HG02798 (cell line): ENCODE data around the gene TTF2.
"Not testable (repeated sequence)": the region's sequence is repeated elsewhere in the genome, so short reads cannot be mapped to it uniquely, and the experiment has no call there.

ENCODE experiments used
- ATAC-seq: cut with Tn5 transposase; IDR thresholded peaks from one replicate; pipeline ENCODE4 v1.9.1; 2021; ENCODE audit warnings: mild to moderate bottlenecking; ENCODE audit not compliant: unreplicated experiment, poor library complexity

The TTF2 gene

GRCh38 chr1:117116784-117117130 is 56.6 kb downstream of the TTF2 start:
- ATAC-seq = no peak

- no peak for ATAC-seq
Measured at GRCh38 chr1:117117697-117118096, 57.6 kb downstream of the TTF2 start.

GRCh38 chr1:117118137-117118536 is 58.0 kb downstream of the TTF2 start:
- no peak for ATAC-seq

- not testable (repeated sequence) for ATAC-seq
Measured at GRCh38 chr1:117119144-117119543, 59.0 kb downstream of the TTF2 start.

- no peak for ATAC-seq
Measured at GRCh38 chr1:117120774-117121588, 60.9 kb downstream of the TTF2 start.

GRCh38 chr1:117121589-117122329 is 61.6 kb downstream of the TTF2 start, which contains the start of gene TRIM45:
Gene TRIM45, minus strand, starts transcription at chr1:117121749. Its CDS starts 548 bp downstream, at chr1:117121201.
- ATAC-seq = peak; percentile 93

- ATAC-seq = no peak
Measured at GRCh38 chr1:117122330-117123025, 62.4 kb downstream of the TTF2 start.

- no peak for ATAC-seq
Measured at GRCh38 chr1:117123274-117123673, 63.1 kb downstream of the TTF2 start.

GRCh38 chr1:117124661-117125060 is 64.5 kb downstream of the TTF2 start:
- ATAC-seq = no peak

- ATAC-seq = no peak
Measured at GRCh38 chr1:117127795-117128194, 67.7 kb downstream of the TTF2 start.

- ATAC-seq = no peak
Measured at GRCh38 chr1:117128323-117129079, 68.4 kb downstream of the TTF2 start.

- ATAC-seq = no peak
Measured at GRCh38 chr1:117130526-117130925, 70.4 kb downstream of the TTF2 start.

GRCh38 chr1:117135329-117135728 is 75.2 kb downstream of the TTF2 start:
- ATAC-seq = no peak

GRCh38 chr1:117136749-117137148 is 76.6 kb downstream of the TTF2 start:
- no peak for ATAC-seq

GRCh38 chr1:117137281-117137855 is 77.2 kb downstream of the TTF2 start:
- no peak for ATAC-seq

- ATAC-seq = no peak
Measured at GRCh38 chr1:117138106-117138505, 78.0 kb downstream of the TTF2 start.

- ATAC-seq = no peak
Measured at GRCh38 chr1:117138561-117138960, 78.4 kb downstream of the TTF2 start.

GRCh38 chr1:117142200-117142599 is 82.1 kb downstream of the TTF2 start:
- no peak for ATAC-seq

GRCh38 chr1:117143172-117143571 is 83.0 kb downstream of the TTF2 start:
- ATAC-seq = no peak

- no peak for ATAC-seq
Measured at GRCh38 chr1:117143871-117144270, 83.7 kb downstream of the TTF2 start.
